Activated naive CD8-positive, alpha-beta T cell treated with anti-CD3 and anti-CD28 coated beads, Interleukin-2, amount 50 U/mL, for 24 hours (primary cell): ENCODE results near the gene CTXND2.
"Not testable (repeated sequence)": the region's sequence is repeated elsewhere in the genome, so short reads cannot be mapped to it uniquely, and the experiment has no call there.

ENCODE experiments used
- ATAC-seq: fragments of 150-1000 bp; cut with Tn5 transposase; one replicate; pipeline ENCODE4 v1.10.0; 2021
- DNase-seq: peaks from one replicate; pipeline ENCODE4 v3.0.0; 2021
- H3K27ac Mint-ChIP-seq: one replicate; pipeline ENCODE4 v1.8.0; 2021; ENCODE audit warnings: mild to moderate bottlenecking, mixed read lengths
- H3K27me3 Mint-ChIP-seq: one replicate; pipeline ENCODE4 v1.8.0; 2021; ENCODE audit warnings: mixed read lengths
- H3K36me3 Mint-ChIP-seq: one replicate; pipeline ENCODE4 v1.8.0; 2021; ENCODE audit warnings: low read depth, mixed read lengths
- H3K4me1 Mint-ChIP-seq: one replicate; pipeline ENCODE4 v1.8.0; 2021; ENCODE audit warnings: mixed read lengths
- H3K4me3 Mint-ChIP-seq: one replicate; pipeline ENCODE4 v1.8.0; 2021; ENCODE audit warnings: mild to moderate bottlenecking, moderate library complexity, mixed read lengths
- H3K9me3 Mint-ChIP-seq: one replicate; pipeline ENCODE4 v1.8.0; 2021; ENCODE audit warnings: mixed read lengths

CTXND2 gene

GRCh38 chr1:150887018-150887417 lies at the start of gene CTXND2:
CTXND2 (plus strand) TSS chr1:150887136; CDS start chr1:150912315, 25,179 bp downstream.
- DNase-seq (no peak), ATAC-seq (no peak)
- H3K9me3 Mint-ChIP-seq = peaks cover 7% of the 10 kb centered on the region
- H3K27ac Mint-ChIP-seq = peak within 1 kb of the TSS; percentile 20
- peaks cover 1% of the 10 kb centered on the region for H3K36me3 Mint-ChIP-seq
- no peaks in the 10 kb centered on the region for H3K27me3 Mint-ChIP-seq
- peaks cover 54% of the 10 kb centered on the region for H3K4me1 Mint-ChIP-seq
- H3K4me3 Mint-ChIP-seq = no peak within 1 kb of the TSS

DNA sequence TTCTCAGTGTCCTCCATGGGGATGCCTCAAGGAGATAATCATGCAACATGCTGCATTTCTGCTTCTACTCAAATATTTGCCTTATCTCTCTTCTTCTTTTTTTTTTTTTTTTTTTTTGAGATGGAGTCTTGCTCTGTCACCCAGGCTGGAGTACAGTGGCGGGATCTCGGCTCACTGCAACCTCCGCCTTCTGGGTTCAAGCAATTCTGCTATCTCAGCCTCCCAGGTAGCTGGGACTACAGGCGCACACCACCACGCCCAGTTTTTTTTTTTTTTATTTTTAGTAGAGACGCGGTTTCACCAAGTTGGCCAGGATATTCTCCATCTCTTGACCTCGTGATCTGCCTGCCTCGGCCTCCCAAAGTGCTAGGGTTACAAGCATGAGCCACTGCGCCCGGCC lies 46.1 kb upstream of the CTXND2 start:
- DNase-seq, H3K27me3 Mint-ChIP-seq, H3K9me3 Mint-ChIP-seq, H3K4me3 Mint-ChIP-seq, H3K27ac Mint-ChIP-seq, ATAC-seq: not testable (repeated sequence)
- peaks cover 35% of the 10 kb centered on the region for H3K4me1 Mint-ChIP-seq
- H3K36me3 Mint-ChIP-seq = peaks cover 41% of the 10 kb centered on the region

- H3K9me3 Mint-ChIP-seq = no peaks in the 10 kb centered on the region
- peak overlapping the region; percentile 76 for H3K27ac Mint-ChIP-seq
- peaks cover 43% of the 10 kb centered on the region for H3K36me3 Mint-ChIP-seq
- H3K27me3 Mint-ChIP-seq = no peaks in the 10 kb centered on the region
- DNase-seq = no peak
- ATAC-seq = peak; percentile 90
- peaks cover 36% of the 10 kb centered on the region for H3K4me1 Mint-ChIP-seq
- peak overlapping the region; percentile 46 for H3K4me3 Mint-ChIP-seq
Observed at GRCh38 chr1:150841626-150842025, 45.3 kb upstream of the CTXND2 start.

DNA sequence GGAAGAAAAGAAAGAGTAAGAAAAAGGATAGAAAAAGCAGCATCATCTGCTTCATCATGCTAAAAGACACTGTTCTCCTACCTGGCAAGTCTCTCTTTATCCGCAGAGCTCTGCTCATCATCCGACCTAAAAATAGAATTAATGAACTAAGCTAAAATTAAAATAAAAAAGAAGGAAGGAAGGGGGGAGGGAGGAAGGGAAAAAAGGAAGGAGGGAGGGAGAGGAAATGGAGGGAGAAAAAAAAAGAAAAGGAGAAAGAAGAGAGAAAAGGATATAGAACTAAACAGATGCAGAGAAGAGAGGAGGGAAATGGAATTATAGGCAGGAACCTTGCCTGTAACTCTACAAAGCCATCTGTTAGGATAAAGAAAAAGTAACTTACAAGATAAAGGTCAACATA lies 44.6 kb upstream of the CTXND2 start:
- DNase-seq = no peak
- H3K4me1 Mint-ChIP-seq = peaks cover 40% of the 10 kb centered on the region
- peak overlapping the region; percentile 7 for H3K4me3 Mint-ChIP-seq
- no peaks in the 10 kb centered on the region for H3K9me3 Mint-ChIP-seq
- ATAC-seq = no peak
- H3K27me3 Mint-ChIP-seq = no peaks in the 10 kb centered on the region
- H3K36me3 Mint-ChIP-seq = peaks cover 40% of the 10 kb centered on the region
- H3K27ac Mint-ChIP-seq = peak overlapping the region; percentile 76

GRCh38 chr1:150842964-150843363 lies 44.0 kb upstream of the CTXND2 start:
- Mint-ChIP-seq H3K36me3 (peaks cover 41% of the 10 kb centered on the region), H3K9me3 (no peaks in the 10 kb centered on the region), H3K27me3 (no peaks in the 10 kb centered on the region), H3K27ac (no peak overlapping the region), H3K4me3 (no peak overlapping the region), H3K4me1 (peaks cover 46% of the 10 kb centered on the region)
- no peak for DNase-seq
- ATAC-seq = no peak

- Mint-ChIP-seq H3K9me3 (no peaks in the 10 kb centered on the region), H3K36me3 (peaks cover 39% of the 10 kb centered on the region)
- no peak for ATAC-seq
Observed at GRCh38 chr1:150843474-150843873, 43.5 kb upstream of the CTXND2 start.

GRCh38 chr1:150846473-150847146 lies 40.3 kb upstream of the CTXND2 start:
- H3K4me3 Mint-ChIP-seq = no peak overlapping the region
- H3K36me3 Mint-ChIP-seq = peaks cover 24% of the 10 kb centered on the region
- peak overlapping the region; percentile 1 for H3K27ac Mint-ChIP-seq
- peaks cover 28% of the 10 kb centered on the region for H3K4me1 Mint-ChIP-seq
- H3K9me3 Mint-ChIP-seq = no peaks in the 10 kb centered on the region
- DNase-seq (no peak), ATAC-seq (peak; percentile 45)
- H3K27me3 Mint-ChIP-seq = no peaks in the 10 kb centered on the region

More at GRCh38 chr1:150843474-150843873, 43.5 kb upstream of the CTXND2 start:
- Mint-ChIP-seq H3K27me3 (no peaks in the 10 kb centered on the region), H3K4me1 (peaks cover 46% of the 10 kb centered on the region), H3K4me3 (no peak overlapping the region), H3K27ac (no peak overlapping the region)
- no peak for DNase-seq

DNA sequence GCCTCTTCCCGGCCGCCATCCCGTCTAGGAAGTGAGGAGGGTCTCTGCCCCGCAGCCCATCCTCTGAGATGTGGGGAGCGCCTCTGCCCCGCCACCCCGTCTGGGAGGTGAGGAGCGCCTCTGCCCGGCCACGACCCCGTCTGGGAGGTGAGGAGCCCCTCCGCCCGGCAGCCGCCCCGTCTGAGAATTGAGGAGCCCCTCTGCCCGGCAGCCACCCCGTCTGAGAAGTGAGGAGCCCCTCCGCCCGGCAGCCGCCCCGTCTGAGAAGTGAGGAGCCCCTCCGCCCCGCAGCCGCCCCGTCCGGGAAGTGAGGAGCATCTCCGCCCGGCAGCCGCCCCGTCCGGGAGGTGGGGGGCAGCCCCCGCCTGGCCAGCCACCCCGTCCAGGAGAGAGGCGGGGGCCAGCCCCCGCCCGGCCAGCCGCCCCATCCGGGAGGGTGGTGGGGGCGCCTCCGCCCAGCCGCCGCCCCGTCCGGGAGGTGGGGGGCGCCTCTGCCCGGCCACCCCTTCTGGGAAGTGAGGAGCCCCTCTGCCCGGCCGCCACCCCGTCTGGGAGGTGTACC lies 36.1 kb upstream of the CTXND2 start:
- H3K9me3 Mint-ChIP-seq, H3K4me3 Mint-ChIP-seq, DNase-seq, ATAC-seq, H3K27me3 Mint-ChIP-seq, H3K27ac Mint-ChIP-seq: not testable (repeated sequence)
- H3K4me1 Mint-ChIP-seq = peaks cover 24% of the 10 kb centered on the region
- peaks cover 40% of the 10 kb centered on the region for H3K36me3 Mint-ChIP-seq

- H3K9me3 Mint-ChIP-seq, H3K27me3 Mint-ChIP-seq, DNase-seq, ATAC-seq: not testable (repeated sequence)
- peak overlapping the region; percentile 37 for H3K27ac Mint-ChIP-seq
- peaks cover 34% of the 10 kb centered on the region for H3K36me3 Mint-ChIP-seq
- peak overlapping the region; percentile 3 for H3K4me3 Mint-ChIP-seq
- H3K4me1 Mint-ChIP-seq = peaks cover 15% of the 10 kb centered on the region
Observed at GRCh38 chr1:150852734-150853133, 34.2 kb upstream of the CTXND2 start.

GRCh38 chr1:150863724-150864123 lies 23.2 kb upstream of the CTXND2 start:
- Mint-ChIP-seq H3K27ac (no peak overlapping the region), H3K27me3 (no peaks in the 10 kb centered on the region), H3K36me3 (peaks cover 32% of the 10 kb centered on the region), H3K9me3 (no peaks in the 10 kb centered on the region), H3K4me1 (peaks cover 34% of the 10 kb centered on the region), H3K4me3 (no peak overlapping the region)
- ATAC-seq = no peak
- no peak for DNase-seq

DNA sequence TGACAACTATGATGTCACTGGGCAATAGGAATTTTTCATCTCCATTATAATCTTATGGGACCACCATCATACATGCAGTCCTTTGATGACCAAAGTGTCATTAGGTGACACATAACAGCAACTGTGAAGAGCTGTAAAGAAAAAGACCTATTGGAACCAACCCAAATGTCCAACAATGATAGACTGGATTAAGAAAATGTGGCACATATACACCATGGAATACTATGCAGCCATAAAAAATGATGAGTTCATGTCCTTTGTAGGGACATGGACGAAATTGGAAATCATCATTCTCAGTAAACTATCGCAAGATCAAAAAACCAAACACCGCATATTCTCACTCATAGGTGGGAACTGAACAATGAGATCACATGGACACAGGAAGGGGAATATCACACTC lies 22.7 kb upstream of the CTXND2 start:
- not testable (repeated sequence) for H3K27me3 Mint-ChIP-seq, H3K4me3 Mint-ChIP-seq, ATAC-seq, DNase-seq, H3K9me3 Mint-ChIP-seq, H3K27ac Mint-ChIP-seq
- H3K36me3 Mint-ChIP-seq = peaks cover 34% of the 10 kb centered on the region
- peaks cover 32% of the 10 kb centered on the region for H3K4me1 Mint-ChIP-seq

DNA sequence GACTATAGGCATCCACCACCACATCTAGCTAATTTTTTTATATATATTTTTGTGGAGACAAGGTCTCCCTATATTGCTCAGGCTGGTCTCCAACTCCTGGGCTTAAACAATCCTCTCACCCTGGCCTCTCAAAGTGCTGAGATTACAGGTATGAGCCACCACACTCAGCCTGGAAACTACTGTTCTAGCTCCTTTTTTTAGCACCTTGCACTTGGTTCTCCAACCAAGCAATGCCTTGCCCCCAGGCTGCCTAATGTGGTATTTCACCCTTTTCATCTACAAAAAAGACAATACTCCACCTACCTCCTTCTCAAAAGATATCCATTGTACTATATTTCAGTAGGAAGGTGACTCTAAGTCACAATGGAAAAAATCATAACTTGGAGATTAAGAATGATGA lies 17.3 kb upstream of the CTXND2 start:
- H3K27ac Mint-ChIP-seq = no peak overlapping the region
- peaks cover 39% of the 10 kb centered on the region for H3K36me3 Mint-ChIP-seq
- H3K9me3 Mint-ChIP-seq = no peaks in the 10 kb centered on the region
- peak; percentile 52 for ATAC-seq
- DNase-seq = no peak
- H3K27me3 Mint-ChIP-seq = no peaks in the 10 kb centered on the region
- H3K4me1 Mint-ChIP-seq = peaks cover 54% of the 10 kb centered on the region
- H3K4me3 Mint-ChIP-seq = no peak overlapping the region

GRCh38 chr1:150872572-150872971 lies 14.4 kb upstream of the CTXND2 start:
- H3K4me3 Mint-ChIP-seq = no peak overlapping the region
- ATAC-seq (no peak), DNase-seq (no peak)
- H3K9me3 Mint-ChIP-seq = no peaks in the 10 kb centered on the region
- H3K4me1 Mint-ChIP-seq = peaks cover 54% of the 10 kb centered on the region
- H3K27me3 Mint-ChIP-seq = no peaks in the 10 kb centered on the region
- peaks cover 36% of the 10 kb centered on the region for H3K36me3 Mint-ChIP-seq
- H3K27ac Mint-ChIP-seq = no peak overlapping the region

DNA sequence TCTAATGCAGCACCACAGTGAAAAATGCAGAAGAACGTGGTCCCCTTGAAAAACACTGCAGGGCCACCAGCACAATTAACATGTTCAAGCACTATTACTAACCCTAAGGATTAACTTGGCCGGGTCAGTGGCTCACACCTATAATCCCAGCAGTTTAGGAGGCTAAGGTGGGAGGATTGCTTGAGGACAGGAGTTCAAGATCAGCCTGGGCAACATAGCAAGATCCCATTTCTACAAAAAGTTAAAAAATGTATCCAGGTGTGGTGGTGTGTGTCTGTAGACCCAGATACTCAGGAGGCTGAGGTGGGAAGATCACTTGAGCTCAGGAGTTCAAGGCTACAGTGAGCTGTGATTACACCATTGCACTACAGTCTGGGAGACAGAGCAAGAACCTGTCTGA lies 13.4 kb upstream of the CTXND2 start:
- Mint-ChIP-seq H3K4me3 (no peak overlapping the region), H3K4me1 (peaks cover 45% of the 10 kb centered on the region), H3K9me3 (no peaks in the 10 kb centered on the region), H3K27ac (peak overlapping the region; percentile 18), H3K27me3 (no peaks in the 10 kb centered on the region), H3K36me3 (peaks cover 27% of the 10 kb centered on the region)
- ATAC-seq (no peak), DNase-seq (no peak)

- Mint-ChIP-seq H3K27me3 (no peaks in the 10 kb centered on the region), H3K36me3 (peaks cover 23% of the 10 kb centered on the region), H3K4me1 (peaks cover 44% of the 10 kb centered on the region), H3K9me3 (no peaks in the 10 kb centered on the region), H3K4me3 (peak overlapping the region; percentile 95), H3K27ac (peak overlapping the region; percentile 91)
- no peak for DNase-seq
- ATAC-seq = no peak
Observed at GRCh38 chr1:150874455-150875196, 12.3 kb upstream of the CTXND2 start.
